Coronary artery (tissue), 2 donors: ENCODE results near the gene PPARGC1A.

Source experiments
- DNase-seq: peaks from one replicate; pipeline ENCODE4 v3.0.0-alpha.2; 2017; ENCODE audit warnings: low spot score
- H3K27ac ChIP-seq, 2 donors: fragments of 200-600 bp; sonication (generic); one replicate each; pipeline ENCODE4 v1.5.1; 2016 to 2019
- H3K4me3 ChIP-seq: fragments of 200-600 bp; sonication (generic); 2 replicates; pipeline ENCODE4 v1.5.1; 2016; ENCODE audit warnings: mild to moderate bottlenecking, moderate library complexity
- CTCF ChIP-seq: fragments of 200-600 bp; sonication (generic); IDR thresholded peaks from one replicate; pipeline ENCODE4 v1.5.1; 2019; ENCODE audit warnings: antibody characterized with exemption

The PPARGC1A gene

GRCh38 chr4:23882976-23883531 lies 6.8 kb downstream of the PPARGC1A start:
- no peak for DNase-seq
- no peak for TF ChIP-seq CTCF
- peak overlapping the region in 1 of 2 donors; percentile 35 for H3K27ac ChIP-seq
- no peak overlapping the region for H3K4me3 ChIP-seq

GRCh38 chr4:23881674-23882337 lies 8.0 kb downstream of the PPARGC1A start:
- Histone ChIP-seq H3K4me3 (no peak overlapping the region), H3K27ac (no peak overlapping the region)
- TF ChIP-seq CTCF = no peak
- no peak for DNase-seq

GRCh38 chr4:23881052-23881501 lies 8.8 kb downstream of the PPARGC1A start:
- no peak for TF ChIP-seq CTCF
- Histone ChIP-seq H3K4me3 (no peak overlapping the region), H3K27ac (no peak overlapping the region)
- no peak for DNase-seq

- DNase-seq = no peak
- TF ChIP-seq CTCF = no peak
- no peak overlapping the region for H3K4me3 ChIP-seq
- H3K27ac ChIP-seq = no peak overlapping the region
Measured at GRCh38 chr4:23878912-23879732, 10.7 kb downstream of the PPARGC1A start.

DNA sequence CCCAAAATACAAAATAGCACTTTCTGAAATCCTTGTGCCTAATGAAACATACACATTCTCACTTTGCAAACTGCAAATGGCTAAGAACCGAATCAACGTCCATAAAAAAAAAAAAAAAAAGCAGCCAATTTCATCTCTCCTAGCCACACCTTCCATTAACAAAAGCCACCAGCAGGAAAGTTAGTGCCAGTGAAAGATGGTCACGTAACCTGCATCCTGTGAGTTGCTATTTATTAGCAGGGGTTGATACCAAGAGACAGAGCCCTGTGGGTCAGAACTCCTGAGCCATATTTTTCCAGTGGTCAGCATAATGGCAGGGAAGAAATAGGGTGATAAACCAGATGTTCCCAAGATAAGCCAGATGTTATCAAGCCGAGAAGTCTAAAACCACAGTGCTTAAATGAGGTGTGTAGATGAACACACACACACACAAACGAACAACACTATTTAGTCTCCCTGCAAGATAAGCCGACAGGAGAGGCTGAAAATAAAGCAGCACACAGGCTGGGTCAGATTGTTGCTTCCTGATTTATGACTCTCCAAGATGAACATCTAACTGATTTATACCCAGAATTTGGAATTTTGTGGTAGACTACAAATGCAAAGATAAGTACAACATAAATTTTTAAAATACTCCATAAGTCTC lies 11.5 kb downstream of the PPARGC1A start:
- H3K27ac ChIP-seq = no peak overlapping the region
- no peak for TF ChIP-seq CTCF
- H3K4me3 ChIP-seq = no peak overlapping the region
- no peak for DNase-seq

DNA sequence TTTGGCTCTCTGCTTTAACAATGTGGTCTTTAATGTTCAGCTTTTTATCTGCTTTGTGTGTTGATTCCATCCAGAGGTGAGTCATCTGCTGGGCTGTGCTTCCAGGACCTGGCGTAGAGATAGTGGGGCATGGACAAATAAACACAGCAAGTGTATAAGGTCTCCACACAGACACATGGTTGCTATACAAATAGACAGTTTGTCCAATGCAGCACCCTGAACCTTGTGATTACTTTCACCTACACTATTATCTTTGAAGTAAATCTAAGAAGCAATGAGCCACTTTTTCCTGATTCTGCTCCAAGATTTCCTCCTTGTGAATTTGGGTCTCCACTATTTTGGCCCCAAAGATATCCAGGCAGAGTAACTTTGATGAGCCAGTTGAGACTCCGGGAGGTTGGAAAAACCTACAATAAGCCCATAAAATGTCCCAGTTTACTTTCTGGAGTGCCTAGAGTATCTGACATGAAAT lies 12.1 kb downstream of the PPARGC1A start:
- DNase-seq = no peak
- no peak for TF ChIP-seq CTCF
- Histone ChIP-seq H3K27ac (no peak overlapping the region), H3K4me3 (no peak overlapping the region)
